AG09319 (cell line): ENCODE results near the gene PRDX1.

Experiments used
- DNase-seq: peaks from one replicate; pipeline ENCODE4 v3.0.0-alpha.2; 2010; ENCODE audit warnings: low read depth; ENCODE audit errors: extremely low read depth
- CTCF ChIP-seq: IDR thresholded peaks from 2 replicates; pipeline ENCODE4 v1.5.1; 2011; ENCODE audit warnings: low read depth, mild to moderate bottlenecking, inconsistent platforms, low read length, moderate library complexity

PRDX1 gene

GRCh38 chr1:45545553-45546310 lies 24.0 kb upstream of the PRDX1 start:
- no peak for DNase-seq
- TF ChIP-seq CTCF, result no peak

- DNase-seq, result no peak
- TF ChIP-seq CTCF, result no peak
These were observed 23.4 kb upstream of the PRDX1 start for GRCh38 chr1:45545019-45545493.

GRCh38 chr1:45544530-45544929 lies 22.8 kb upstream of the PRDX1 start:
- DNase-seq, result no peak
- no peak for TF ChIP-seq CTCF

- DNase-seq, result no peak
- no peak for TF ChIP-seq CTCF
These were observed 22.1 kb upstream of the PRDX1 start for GRCh38 chr1:45543581-45544417.

GRCh38 chr1:45542591-45542990 lies 20.9 kb upstream of the PRDX1 start:
- no peak for DNase-seq
- no peak for TF ChIP-seq CTCF

- DNase-seq, result no peak
- no peak for TF ChIP-seq CTCF
These were observed 19.5 kb upstream of the PRDX1 start for GRCh38 chr1:45541193-45541592.

- TF ChIP-seq CTCF, result no peak
- no peak for DNase-seq
These were observed 15.2 kb upstream of the PRDX1 start for GRCh38 chr1:45536886-45537285.
